GM19238 (cell line): Measurements from ENCODE around the gene OR1F1.
A peak's percentile ranks its signal among the peaks of the same experiment; 100 is the strongest.
"Not testable (repeated sequence)": the region's sequence is repeated elsewhere in the genome, so short reads cannot be mapped to it uniquely, and the experiment has no call there.

Experiments
- DNase-seq: peaks from one replicate; pipeline ENCODE4 v3.0.0; 2011; ENCODE audit warnings: low spot score; ENCODE audit not compliant: insufficient read length

OR1F1 gene

DNA sequence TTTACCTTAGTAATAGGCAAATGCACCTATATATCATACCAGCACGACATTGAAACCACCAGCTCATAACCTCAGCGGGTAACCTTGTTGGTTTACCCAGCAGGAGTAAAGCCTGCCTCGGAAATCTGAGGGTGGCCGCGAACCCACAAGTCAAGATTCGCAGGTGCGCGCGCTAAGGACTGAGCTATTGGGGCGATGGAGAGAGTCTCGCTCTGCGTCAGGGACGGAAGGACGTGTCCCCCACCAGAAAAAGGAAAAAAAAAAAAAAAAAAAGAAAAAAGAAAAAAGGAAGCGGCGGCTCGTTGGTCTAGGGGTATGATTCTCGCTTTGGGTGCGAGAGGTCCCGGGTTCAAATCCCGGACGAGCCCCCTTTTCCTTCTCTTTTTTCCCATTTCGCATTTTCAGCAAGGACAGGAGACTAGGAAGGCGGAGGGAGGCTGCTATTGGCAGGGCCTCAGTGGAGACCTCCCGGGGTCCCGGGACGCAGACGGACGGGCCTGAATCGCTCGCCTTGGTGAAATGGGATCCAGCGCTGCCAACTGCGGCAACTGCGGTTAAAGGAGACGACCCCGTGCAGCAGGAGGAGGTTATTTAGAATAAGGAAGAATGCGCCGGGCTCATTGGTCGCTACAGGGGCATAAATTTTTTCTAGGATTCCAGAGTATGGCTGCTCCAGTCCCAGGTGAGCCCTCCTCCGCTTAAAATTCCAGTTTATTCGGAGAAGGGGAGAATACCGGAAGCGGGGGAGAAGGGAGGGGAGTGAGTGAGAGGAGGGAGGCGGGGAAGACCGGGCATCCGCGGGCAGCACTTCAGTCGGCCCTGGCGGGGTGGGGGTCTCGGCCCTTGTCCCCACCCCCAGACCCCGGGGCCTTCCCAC, at the start of gene OR1F1:
Gene OR1F1 (plus strand): TSS at position 407 of the 877 bp plus-strand sequence.
- no peak for DNase-seq

DNA sequence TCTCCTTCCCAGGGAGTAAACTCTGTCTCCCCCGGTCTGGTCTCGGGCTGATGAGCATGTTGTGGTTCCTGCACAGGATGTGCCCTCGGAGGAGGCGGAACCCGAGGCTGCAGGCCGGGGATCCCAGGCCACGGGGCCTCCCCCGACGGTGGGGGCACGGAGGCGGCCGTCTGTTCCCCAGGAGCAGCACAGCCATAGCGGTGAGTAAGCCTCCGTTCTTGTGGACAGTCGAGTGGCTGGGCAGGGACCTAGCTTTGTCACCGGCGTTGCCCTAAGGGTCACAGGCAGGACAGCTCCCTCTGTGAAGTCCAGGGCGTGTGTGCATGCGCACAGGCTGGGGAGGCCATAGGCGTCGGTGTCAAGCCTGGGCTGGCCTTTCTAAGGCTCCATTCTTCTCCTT, 49.7 kb upstream of the OR1F1 start:
- DNase-seq, result no peak

DNA sequence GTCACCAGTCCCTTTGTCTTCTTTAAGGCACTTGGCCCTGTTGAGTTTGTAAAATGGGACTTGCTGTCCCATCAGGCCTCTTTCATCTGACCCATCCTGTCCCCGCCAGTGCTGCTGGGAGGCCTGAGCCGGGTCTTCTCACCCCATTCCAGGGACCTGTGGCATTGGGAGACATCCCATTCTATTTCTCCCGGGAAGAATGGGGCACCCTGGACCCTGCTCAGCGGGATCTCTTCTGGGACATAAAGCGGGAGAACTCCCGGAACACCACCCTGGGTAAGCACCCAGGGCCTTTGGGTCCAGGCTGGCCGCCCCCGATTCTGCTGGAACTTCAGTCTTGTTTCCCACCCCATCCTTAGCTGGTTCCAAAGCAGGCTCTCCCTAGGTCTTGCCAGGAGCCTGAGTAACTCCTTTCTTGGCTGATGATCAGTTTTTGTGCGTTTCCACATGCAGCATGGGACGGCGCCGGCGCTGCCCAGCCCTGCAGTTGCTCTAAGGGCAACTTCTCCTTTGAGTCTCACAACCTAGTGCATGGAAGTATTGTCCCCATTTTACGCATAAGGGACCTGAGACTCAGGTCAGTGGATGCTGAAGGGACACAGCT, 49.1 kb upstream of the OR1F1 start:
- DNase-seq, result no peak

DNA sequence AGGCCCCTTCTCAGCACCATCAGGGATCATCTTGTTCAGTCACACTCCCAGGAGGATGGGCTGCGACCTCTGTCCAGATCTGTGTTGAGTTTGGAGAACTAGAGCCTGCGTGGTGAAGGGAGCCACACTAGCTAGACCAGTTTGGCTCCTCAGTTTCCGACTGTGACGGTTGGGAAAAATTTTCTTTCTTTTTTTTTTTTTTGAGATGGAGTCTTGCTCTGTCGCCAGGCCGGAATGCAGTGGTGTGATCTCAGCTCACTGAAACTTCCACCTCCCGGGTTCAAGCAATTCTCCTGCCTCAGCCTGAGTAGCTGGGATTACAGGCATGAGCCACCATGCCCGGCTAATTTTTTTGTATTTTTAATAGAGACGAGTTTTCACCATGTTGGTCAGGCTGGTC, 48.4 kb upstream of the OR1F1 start:
- not testable (repeated sequence) for DNase-seq

DNA sequence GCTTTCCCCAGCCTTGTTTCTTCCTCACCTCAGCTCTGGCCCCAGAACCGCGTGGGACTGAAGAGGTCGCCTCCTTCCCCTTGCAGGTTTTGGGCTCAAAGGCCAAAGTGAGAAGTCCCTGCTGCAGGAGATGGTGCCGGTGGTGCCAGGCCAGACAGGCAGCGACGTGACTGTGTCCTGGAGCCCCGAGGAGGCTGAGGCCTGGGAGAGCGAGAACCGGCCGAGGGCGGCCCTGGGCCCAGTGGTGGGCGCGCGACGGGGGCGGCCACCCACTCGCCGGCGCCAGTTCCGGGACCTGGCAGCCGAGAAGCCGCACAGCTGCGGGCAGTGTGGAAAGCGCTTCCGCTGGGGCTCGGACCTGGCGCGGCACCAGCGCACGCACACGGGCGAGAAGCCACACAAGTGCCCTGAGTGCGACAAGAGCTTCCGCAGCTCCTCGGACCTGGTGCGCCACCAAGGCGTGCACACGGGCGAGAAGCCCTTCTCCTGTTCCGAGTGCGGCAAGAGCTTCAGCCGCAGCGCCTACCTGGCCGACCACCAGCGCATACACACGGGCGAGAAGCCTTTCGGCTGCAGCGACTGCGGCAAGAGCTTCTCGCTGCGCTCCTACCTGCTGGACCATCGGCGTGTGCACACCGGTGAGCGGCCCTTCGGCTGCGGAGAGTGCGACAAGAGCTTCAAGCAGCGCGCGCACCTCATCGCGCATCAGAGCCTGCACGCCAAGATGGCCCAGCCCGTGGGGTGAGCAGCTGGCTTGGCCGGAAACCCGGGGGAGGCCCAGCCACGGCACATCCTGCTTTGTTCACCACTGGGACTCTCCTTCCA, 47.2 kb upstream of the OR1F1 start:
- no peak for DNase-seq

DNA sequence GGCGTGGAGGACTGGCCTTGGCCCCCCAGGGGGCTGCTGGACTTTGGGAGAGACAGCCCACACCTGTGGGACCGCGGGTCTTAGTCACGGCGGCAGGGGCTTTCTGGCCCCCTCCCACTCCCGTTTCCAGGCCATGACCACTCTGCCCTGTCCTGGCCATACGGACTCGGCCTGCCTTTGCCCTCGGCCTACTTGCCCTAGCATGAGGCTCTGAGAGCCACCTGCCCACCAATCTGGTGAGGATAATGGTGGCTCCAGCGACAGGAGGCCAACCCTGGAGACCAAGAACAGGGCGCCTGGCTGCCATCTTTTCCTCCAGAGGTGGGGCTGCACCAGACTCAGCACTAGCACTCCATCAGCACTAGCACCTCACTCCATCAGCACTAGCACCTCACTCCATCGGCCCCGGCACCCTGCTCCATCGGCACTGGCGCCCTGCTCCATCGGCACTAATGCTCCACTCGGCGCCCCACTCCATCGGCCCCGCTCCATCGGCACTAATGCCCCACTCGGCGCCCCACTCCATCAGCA, 46.2 kb upstream of the OR1F1 start:
- no peak for DNase-seq

DNA sequence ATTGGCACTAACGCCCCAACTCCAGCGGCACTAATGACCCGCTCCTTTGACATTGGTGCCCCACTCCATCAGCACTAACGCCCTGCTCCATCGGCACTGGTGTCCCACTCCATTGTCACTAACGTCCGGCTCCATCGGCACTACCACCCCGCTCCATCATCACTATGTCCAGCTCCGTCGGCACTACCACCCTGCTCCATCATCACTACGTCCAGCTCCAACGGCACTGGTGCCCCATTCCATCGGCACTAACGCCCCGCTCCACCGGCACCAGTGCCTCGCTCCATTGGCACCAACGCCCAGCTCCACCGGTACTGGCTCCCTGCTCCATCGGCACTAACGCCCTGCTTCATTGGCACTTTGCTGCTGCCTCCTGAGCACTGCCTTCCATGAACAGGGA, 45.7 kb upstream of the OR1F1 start:
- DNase-seq, result no peak

DNA sequence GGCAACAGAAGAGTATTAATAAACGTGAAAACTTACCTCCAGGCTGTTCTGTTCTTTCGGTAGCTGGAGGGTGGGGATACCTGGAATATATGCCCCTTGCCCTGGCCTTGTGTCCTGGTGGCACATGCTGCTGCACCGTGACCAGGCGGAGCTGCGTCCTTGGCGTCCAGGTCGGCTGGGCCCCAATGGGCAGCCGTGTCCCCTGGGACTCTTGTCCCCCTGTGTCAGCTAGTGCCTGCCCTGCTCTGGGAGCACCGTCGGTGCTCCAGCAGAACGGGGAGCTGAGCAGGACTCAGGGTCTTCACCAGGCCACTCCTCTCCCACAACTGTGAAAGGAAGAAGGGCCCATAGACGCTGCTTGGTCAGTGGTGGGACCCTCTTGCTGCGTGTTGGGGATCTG, 45.2 kb upstream of the OR1F1 start:
- no peak for DNase-seq

DNA sequence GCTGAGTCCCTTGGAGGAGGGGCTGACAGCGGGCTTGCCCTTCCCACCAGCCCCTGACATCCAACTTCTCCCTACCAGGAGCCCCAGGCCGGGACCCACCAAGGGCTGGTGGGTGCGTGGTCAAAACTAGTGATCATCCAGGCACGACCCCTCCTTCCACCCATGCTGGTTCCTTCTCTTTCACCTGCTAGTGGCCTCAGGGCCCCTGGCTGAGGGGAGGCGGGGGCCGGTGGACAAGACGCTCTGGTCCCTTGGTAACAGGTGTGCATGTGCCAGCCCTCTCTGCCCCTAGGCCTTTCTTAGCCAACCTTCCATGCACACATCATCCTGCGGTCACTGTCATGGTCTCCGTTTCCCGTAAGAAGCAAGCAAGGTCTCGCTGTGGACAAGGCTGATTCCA, 44.8 kb upstream of the OR1F1 start:
- no peak for DNase-seq

DNA sequence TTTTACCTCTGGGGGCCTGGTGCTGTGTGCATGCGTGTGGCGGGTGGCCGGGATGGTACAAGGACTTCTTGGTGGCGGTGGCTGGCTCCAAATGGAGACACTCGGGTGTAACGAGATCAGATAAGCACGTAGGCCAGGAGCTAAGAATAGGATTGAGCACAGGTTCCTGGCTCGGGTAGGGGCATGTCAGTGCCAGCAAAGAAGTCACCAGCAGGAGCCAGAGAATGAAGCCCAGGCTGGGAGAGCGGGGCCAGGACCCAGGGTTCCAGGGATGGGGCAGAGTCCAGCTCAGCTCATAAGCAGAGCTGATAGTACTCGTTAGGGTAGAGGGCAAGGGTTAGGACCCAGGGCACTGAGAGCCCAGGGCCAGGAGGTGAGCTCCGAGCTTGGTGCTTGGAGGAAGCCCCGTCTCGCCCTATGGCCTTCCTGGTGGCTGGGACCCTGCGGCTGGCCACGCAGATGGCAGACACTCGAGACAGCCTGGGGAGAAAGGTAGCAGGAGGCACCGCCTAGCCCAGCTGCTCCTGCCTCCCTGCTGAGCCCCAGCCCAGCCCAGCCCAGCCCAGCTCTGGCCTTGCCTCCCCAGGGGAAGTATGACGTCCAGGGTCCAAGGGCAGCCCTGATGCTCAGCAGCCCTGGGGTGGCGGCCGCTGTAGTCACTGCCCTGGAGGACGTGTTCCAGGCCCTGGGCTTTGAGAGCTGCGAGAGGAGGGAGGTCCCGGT, 44.2 kb upstream of the OR1F1 start:
- no peak for DNase-seq

DNA sequence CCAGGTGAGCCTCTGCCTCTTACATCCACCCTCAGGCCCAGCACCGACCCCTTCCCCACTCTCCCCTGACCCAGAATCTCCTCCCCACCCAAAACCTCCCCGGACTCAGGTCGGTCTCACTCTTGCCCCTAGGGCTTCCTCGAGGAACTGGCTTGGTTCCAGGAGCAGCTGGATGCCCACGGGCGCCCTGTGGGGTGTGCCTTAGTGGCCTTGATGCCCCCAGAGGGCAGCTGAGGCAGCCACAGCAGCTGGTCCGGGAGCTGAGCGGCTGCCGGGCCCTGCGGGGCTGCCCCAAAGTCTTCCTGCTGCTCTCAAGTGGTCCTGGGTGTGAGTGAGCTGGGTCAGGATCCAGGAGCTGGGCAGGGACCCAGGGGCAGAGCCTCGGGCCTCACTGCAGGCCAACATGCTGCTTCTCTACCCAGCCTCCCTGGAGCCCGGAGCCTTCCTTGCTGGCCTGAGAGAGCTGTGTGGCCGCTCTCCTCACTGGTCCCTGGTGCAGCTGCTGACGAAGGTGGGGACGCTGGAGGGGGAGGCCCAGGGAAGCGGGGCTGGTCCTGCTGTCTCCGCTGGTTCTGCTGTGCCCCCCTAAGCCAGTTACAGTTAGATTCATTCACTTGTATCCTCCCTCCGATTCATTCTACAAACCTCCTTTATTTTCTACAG, 43.6 kb upstream of the OR1F1 start:
- DNase-seq, result no peak

DNA sequence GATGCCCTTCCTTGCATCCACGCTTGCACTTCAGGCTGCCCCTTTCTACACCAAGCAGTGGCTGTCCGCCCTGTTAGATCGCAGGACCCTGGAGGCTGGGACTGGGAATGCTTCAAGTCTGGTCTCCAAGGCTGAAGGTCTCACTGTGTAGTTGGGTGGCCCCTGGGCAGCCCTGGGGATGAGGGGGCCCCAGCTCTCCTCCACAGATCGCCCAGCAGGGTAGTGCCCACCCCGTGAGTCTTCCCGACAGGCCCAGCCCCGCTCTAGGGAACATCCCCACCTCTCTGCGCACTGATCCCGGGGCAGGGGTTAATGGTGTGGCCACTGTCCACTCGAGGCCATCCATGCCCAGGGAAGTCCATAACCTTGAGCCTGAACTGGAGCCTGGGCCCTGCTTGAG, 42.9 kb upstream of the OR1F1 start:
- DNase-seq, result no peak

DNA sequence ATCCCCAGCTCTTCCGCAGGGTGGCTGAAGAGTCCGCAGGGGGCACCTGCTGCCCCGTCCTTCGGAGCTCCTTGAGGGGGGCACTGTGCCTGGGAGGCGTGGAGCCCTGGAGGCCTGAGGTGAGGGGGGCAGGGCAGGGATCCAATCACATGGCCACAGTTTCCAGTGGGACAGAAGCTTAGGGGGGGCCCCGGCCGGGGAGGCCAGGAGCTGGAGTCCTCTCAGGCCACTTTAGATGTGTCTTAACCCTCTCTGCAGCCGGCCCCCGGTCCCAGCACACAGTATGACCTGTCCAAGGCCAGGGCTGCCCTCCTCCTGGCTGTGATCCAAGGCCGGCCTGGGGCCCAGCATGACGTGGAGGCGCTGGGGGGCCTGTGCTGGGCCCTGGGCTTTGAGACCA, 42.3 kb upstream of the OR1F1 start:
- no peak for DNase-seq

DNA sequence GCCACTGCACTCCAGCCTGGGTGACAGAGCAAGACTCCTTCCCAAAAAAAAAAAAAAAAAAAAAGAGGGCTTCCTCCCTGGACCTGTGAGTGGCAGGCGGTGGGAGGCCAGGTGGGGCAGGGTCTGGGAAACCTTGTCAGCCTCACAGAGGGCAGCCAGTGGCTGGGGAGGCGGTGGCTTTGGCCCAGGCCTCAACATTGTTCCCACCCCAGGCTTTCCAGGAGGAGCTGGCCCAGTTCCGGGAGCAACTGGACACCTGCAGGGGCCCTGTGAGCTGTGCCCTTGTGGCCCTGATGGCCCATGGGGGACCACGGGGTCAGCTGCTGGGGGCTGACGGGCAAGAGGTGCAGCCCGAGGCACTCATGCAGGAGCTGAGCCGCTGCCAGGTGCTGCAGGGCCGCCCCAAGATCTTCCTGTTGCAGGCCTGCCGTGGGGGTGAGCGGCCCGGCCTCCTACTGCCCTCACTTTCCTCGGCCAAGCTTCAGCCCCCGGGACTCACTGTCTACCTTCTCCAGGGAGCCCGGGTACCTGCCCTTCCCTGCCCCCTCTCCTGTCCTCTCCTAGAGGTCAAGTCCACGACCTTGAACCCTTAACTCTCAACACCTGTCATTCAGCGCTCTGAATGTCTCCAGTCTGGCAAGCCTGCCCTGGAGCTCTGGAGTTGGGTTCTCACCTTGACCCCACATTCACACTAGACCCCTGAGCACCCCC, 40.8 kb upstream of the OR1F1 start:
- no peak for DNase-seq

DNA sequence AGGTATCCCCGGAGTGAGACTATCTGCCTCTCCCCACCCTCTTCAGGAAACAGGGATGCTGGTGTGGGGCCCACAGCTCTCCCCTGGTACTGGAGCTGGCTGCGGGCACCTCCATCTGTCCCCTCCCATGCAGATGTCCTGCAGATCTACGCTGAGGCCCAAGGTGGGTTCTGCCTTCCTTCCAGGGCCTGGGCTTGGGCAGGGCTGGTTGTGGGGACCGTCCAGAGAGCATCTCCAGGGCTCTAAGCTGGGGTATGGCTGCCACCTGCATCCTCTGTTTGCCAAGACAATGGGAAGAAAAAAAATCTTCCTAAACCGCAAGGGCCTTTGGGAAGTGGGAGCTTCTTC, 40.3 kb upstream of the OR1F1 start:
- DNase-seq, result no peak

DNA sequence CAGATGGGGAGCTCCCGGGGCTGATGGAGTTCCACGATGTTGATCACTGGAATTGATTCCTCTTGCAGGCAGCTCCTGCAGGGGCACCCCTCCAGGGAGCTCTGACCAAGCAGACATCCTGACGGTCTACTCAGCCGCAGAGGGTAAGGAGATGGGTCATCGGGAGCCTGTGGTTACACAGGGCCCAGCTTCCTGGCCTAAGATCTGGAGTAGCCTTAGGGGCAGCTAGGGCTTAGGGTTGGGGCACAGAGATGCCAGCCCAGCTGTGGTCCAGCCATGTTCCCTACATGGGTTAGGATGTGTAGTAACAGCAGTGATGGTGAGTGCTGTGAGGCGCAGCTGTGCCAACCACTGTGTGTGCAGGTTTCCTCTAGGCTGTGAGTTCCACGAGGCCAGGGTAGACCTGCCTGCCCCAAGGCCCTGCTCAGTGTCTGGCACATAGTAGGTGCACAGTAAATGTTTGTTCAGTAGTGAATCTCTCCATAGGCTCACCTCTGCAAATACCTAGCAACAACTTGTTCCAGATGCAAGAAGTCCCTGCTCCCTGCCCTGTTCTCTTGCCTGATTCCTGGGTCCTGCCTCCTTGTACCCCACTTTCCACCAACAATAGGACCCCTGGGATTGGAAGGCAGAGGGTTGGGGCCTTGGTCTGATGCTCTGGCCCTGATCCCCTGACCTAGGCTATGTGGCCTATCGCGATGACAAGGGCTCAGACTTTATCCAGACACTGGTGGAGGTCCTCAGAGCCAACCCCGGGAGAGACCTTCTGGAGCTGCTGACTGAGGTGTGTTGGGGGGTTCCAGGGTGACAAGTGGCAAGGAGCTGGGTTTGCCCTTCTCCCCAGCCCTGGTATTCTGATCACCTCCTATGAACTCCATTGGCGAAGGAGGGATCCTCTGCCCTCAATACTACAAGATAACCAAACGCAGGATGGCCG, 39.5 kb upstream of the OR1F1 start:
- DNase-seq, result no peak

DNA sequence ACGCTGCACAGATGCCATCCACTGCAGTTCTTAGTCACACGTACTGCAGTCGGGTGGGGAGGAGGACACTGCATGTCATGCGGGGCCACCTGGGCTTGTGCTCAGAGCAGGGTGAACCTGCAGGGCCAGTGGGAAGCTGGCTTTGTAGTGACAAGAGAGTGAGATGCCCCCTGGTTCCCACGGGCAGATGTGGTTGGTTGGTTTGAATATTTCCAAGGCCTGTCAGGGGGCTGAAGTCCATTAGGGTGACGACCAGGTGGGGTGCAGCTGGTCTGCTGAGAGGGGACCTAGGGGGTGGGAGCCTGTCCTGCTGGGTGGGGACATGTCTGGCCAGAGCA, 38.8 kb upstream of the OR1F1 start:
- no peak for DNase-seq

DNA sequence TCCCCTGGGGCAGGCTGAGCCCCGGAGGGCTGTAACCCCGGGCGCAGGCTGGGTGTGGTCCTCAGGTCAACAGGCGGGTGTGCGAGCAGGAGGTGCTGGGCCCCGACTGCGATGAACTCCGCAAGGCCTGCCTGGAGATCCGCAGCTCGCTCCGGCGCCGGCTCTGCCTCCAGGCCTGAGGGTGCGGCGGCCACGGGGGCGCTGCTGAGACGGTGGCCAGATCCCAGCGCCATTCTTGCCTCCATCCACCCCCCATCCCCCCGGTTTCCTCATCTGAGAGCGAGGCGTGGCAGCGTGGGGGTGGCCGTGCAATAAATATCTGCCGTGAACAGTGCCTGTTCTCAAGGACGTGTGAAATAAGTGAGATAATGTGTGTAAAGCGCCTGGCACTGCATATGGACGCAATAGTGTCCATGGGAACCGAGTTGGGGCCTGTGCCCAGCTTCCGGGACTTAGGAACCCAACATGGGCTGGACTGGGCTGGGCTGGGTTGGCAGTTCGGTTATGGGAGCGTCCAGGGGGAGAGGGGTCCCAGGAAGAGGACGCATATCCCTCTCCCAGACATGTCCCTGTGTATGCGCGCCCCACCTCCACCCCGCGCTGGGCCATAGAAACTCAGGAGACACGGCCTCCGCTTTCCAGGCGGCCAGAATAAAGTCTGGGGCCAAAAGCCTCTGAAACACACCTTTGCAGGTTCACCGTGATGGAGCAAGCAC, 38.2 kb upstream of the OR1F1 start:
- peak; percentile 68 for DNase-seq
